B cell (primary cell): ENCODE measurements around the gene PTPRT. TPM values are rescaled to one million over a fixed set of nuclear protein-coding genes. Genes with fewer than 3 reads are reported as not detected.

Source experiments
- ATAC-seq: fragments of 200-7000 bp; cut with Tn5 transposase; one replicate; pipeline ENCODE4 v1.10.0; 2021; ENCODE audit warnings: low read depth, mild to moderate bottlenecking, moderate number of reproducible peaks, moderate library complexity
- CTCF ChIA-PET: fragments of 350-600 bp; sonication (Branson Sonifier 250); formaldehyde crosslinking; loops from one replicate; lab custom pipeline; 2021; ENCODE audit warnings: antibody characterized with exemption, inconsistent platforms; lab: Charles Lee
- POLR2A ChIA-PET: fragments of 350-600 bp; sonication (Branson Sonifier 250); formaldehyde crosslinking; loops from one replicate; lab custom pipeline; 2021; ENCODE audit warnings: antibody characterized with exemption; lab: Charles Lee
- DNase-seq: peaks from one replicate; pipeline ENCODE4 v3.0.0; 2013
- H2AFZ ChIP-seq: 2 replicates; pipeline ENCODE4 v1.6.1; 2012; ENCODE audit warnings: mild to moderate bottlenecking, low read depth, low read length; ENCODE audit not compliant: insufficient read depth, poor library complexity, severe bottlenecking
- H3K27ac ChIP-seq, 2 donors: 1 replicate in 1 of 2; 2 replicates in 1 of 2; pipeline ENCODE4 v1.5.1; 2012 to 2013; ENCODE audit warnings: low read length in 2 of 2, mild to moderate bottlenecking in 2 of 2, moderate library complexity in 1 of 2
- H3K27me3 ChIP-seq, 4 experiments: fragments of 200-600 bp in 1 of 4; sonication (generic) in 1 of 4; replicated peaks in 1 of 4; 1 replicate in 2 of 4; 2 replicates in 2 of 4; pipeline versions ENCODE4 v1.6.1 to v1.7.0; 2013 to 2016; ENCODE audit warnings: low read length in 3 of 4, mild to moderate bottlenecking in 2 of 4, mixed read lengths in 1 of 4, moderate library complexity in 1 of 4; ENCODE audit not compliant: insufficient read depth in 4 of 4, control insufficient read depth in 3 of 4; ENCODE audit errors: control extremely low read depth in 1 of 4
- H3K36me3 ChIP-seq, 2 experiments: replicated peaks in 1 of 2; 1 replicate in 1 of 2; 2 replicates in 1 of 2; pipeline versions ENCODE4 v1.6.1 to v1.7.1; 2013; ENCODE audit warnings: low read length in 1 of 2; ENCODE audit not compliant: insufficient read depth in 2 of 2, control insufficient read depth in 1 of 2; ENCODE audit errors: control extremely low read depth in 1 of 2, extremely low read depth in 1 of 2
- H3K4me1 ChIP-seq, 2 donors: fragments of 200-600 bp in 1 of 2; sonication (generic) in 1 of 2; 1 replicate in 1 of 2; 2 replicates in 1 of 2; pipeline versions ENCODE4 v1.5.1 to v1.6.1; 2013 to 2017; ENCODE audit warnings: low read length in 2 of 2; ENCODE audit not compliant: control insufficient read depth in 2 of 2, insufficient read depth in 2 of 2
- H3K4me2 ChIP-seq: replicated peaks from 2 replicates; pipeline ENCODE3; 2012; ENCODE audit warnings: mild to moderate bottlenecking, low read depth, low read length; ENCODE audit not compliant: poor library complexity, severe bottlenecking
- H3K4me3 ChIP-seq, 5 experiments: fragments of 200-600 bp in 1 of 5; sonication (generic) in 1 of 5; 1 replicate in 3 of 5; 2 replicates in 2 of 5; pipeline versions ENCODE4 v1.5.1 to v1.7.0; 2011 to 2016; ENCODE audit warnings: low read length in 4 of 5, mild to moderate bottlenecking in 4 of 5, low read depth in 2 of 5, control low read depth in 1 of 5, moderate library complexity in 1 of 5; ENCODE audit not compliant: insufficient read depth in 1 of 5; ENCODE audit errors: control extremely low read depth in 1 of 5, extremely low read depth in 1 of 5
- H3K79me2 ChIP-seq: fragments of 200-600 bp; sonication (generic); one replicate; pipeline ENCODE4 v1.6.0; 2016; ENCODE audit warnings: low read length; ENCODE audit not compliant: control insufficient read depth, insufficient read depth
- H3K9ac ChIP-seq: fragments of 200-600 bp; sonication (generic); 2 replicates; pipeline ENCODE4 v1.6.1; 2017; ENCODE audit warnings: mild to moderate bottlenecking, low read length, moderate library complexity
- H3K9me3 ChIP-seq, 3 donors: one replicate each; pipeline versions ENCODE4 v1.6.1 to v1.7.1; 2013; ENCODE audit warnings: low read length in 2 of 3; ENCODE audit not compliant: control insufficient read depth in 2 of 3, insufficient read depth in 1 of 3; ENCODE audit errors: control extremely low read depth in 1 of 3
- H4K20me1 ChIP-seq: 2 replicates; pipeline ENCODE4 v1.6.0; 2012; ENCODE audit warnings: mild to moderate bottlenecking, low read length; ENCODE audit not compliant: insufficient read depth, control insufficient read depth, poor library complexity, severe bottlenecking
- H3K27ac Mint-ChIP-seq: one replicate; pipeline ENCODE4 v1.8.0; 2021; ENCODE audit warnings: mixed read lengths
- H3K27me3 Mint-ChIP-seq: one replicate; pipeline ENCODE4 v1.8.0; 2021; ENCODE audit warnings: mixed read lengths
- H3K4me1 Mint-ChIP-seq: one replicate; pipeline ENCODE4 v1.8.0; 2021; ENCODE audit warnings: mixed read lengths
- H3K4me3 Mint-ChIP-seq: one replicate; pipeline ENCODE4 v1.8.0; 2021; ENCODE audit warnings: mixed read lengths
- H3K9me3 Mint-ChIP-seq: one replicate; pipeline ENCODE4 v1.8.0; 2022; ENCODE audit warnings: mixed read lengths; ENCODE audit not compliant: insufficient read depth
- EZH2 ChIP-seq: IDR thresholded peaks from 2 replicates; pipeline ENCODE4 v1.6.1; 2012; ENCODE audit warnings: borderline replicate concordance, low read depth, mild to moderate bottlenecking, moderate library complexity, low read length; ENCODE audit not compliant: insufficient read depth, poor library complexity, severe bottlenecking
- WGBS: methylation state at CpG from one replicate; pipeline ENCODE4 v1.1.5; 2013; ENCODE audit warnings: missing lambda C conversion rate; ENCODE audit not compliant: insufficient coverage; 5-methylcytosine and 5-hydroxymethylcytosine counted together
- intact Hi-C: fragments of 100-400 bp; cut with micrococcal nuclease; formaldehyde crosslinking; loops from one replicate; pipeline ENCODE4 v1.10.0; 2022
- polyA plus RNA-seq: library from polyadenylated mRNA; depleted of rRNA; stranded (reverse); fragments of >200 nt; gene quantifications from 2 replicates; pipeline ENCODE4 v1.2.3, GENCODE V29; 2012
- total RNA-seq, 2 donors: library from RNA; stranded (reverse); fragments of 120-200 nt in 1 of 2; gene quantifications; 1 replicate in 1 of 2; 2 replicates in 1 of 2; pipeline versions ENCODE4 v1.2.3 to v1.2.4, GENCODE V29; 2013 to 2022
- TF ChIP-seq, protein P1 (sequence below): fragments of 200-600 bp; IDR thresholded peaks from one replicate; pipeline ENCODE4 v1.8.0; 2022; ENCODE audit warnings: antibody characterized with exemption, mild to moderate bottlenecking

PTPRT gene
- total and polyA plus RNA-seq, 2 donors (not counting 1 experiment from before 2014, with no cell fraction given) = not detected

DNA sequence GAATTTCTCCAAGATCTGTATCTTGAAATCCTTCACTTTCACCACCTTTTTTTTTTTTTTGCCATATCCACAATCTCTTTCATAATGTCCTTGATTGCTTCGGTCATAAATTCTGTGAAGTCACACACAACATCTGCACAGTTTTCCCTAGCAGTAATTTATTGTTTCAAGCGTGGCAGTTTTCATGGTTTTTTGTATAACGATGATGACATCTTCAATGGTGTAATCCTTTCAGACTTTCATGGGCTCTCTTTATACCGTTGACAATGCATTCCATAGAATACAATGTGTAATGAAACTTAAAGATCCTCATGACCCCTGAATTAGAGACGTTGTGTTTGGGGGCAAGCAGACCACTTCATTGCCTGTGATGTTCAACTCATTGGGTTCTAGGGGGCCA, 693.1 kb downstream of the PTPRT start:
- POLR2A ChIA-PET = no interaction called here
- H3K27ac ChIP-seq = no peak overlapping the region
- no peaks in the 10 kb centered on the region for H4K20me1 ChIP-seq
- no peaks in the 10 kb centered on the region for H3K27me3 ChIP-seq
- H3K4me2 ChIP-seq = no peak overlapping the region
- intact Hi-C loops = no loop called here
- DNase-seq (no peak), ATAC-seq (no peak)
- no peak overlapping the region for H3K9ac ChIP-seq
- H2AFZ ChIP-seq = no peak overlapping the region
- no peaks in the 10 kb centered on the region for H3K79me2 ChIP-seq
- no CpG with 5 or more reads among the region's 5 CpGs for WGBS
- H3K9me3 Mint-ChIP-seq = no peaks in the 10 kb centered on the region
- H3K9me3 ChIP-seq = no peaks in the 10 kb centered on the region
- TF ChIP-seq, protein P1, sequence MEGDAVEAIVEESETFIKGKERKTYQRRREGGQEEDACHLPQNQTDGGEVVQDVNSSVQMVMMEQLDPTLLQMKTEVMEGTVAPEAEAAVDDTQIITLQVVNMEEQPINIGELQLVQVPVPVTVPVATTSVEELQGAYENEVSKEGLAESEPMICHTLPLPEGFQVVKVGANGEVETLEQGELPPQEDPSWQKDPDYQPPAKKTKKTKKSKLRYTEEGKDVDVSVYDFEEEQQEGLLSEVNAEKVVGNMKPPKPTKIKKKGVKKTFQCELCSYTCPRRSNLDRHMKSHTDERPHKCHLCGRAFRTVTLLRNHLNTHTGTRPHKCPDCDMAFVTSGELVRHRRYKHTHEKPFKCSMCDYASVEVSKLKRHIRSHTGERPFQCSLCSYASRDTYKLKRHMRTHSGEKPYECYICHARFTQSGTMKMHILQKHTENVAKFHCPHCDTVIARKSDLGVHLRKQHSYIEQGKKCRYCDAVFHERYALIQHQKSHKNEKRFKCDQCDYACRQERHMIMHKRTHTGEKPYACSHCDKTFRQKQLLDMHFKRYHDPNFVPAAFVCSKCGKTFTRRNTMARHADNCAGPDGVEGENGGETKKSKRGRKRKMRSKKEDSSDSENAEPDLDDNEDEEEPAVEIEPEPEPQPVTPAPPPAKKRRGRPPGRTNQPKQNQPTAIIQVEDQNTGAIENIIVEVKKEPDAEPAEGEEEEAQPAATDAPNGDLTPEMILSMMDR = no peak
- TF ChIP-seq EZH2 = no peak
- H3K4me1 Mint-ChIP-seq = peaks cover 5% of the 10 kb centered on the region
- no peak overlapping the region for H3K27ac Mint-ChIP-seq
- no peaks in the 10 kb centered on the region for H3K36me3 ChIP-seq
- H3K4me3 Mint-ChIP-seq = no peak overlapping the region
- no peaks in the 10 kb centered on the region for H3K27me3 Mint-ChIP-seq
- CTCF ChIA-PET = no interaction called here
- H3K4me1 ChIP-seq = no peaks in the 10 kb centered on the region
- no peak overlapping the region for H3K4me3 ChIP-seq

DNA sequence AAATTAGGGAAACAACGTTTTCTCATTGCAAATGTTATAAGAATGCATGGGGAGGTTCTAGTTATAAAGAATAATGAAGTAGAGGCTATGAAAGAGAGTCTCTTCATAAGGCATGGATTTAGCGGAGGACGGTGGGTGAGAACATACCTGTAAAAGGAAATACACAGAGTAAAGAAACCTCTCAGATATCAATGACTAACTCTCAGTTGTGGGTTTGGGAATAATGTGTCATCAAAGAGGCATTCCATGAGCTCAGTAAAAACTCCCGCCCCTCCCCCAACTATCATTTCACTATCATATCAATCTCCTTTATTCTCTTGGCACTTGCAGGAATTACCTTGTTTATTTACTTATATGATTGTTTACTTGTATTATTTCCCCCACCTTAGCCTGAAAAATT, 695.4 kb downstream of the PTPRT start:
- ChIA-PET POLR2A (no interaction called here), CTCF (no interaction called here)
- intact Hi-C loops = no loop called here
- no peaks in the 10 kb centered on the region for H3K27me3 ChIP-seq
- no peaks in the 10 kb centered on the region for H3K79me2 ChIP-seq
- H3K9ac ChIP-seq = no peak overlapping the region
- no CpG with 5 or more reads among the region's 4 CpGs for WGBS
- Mint-ChIP-seq H3K4me1 (peaks cover 5% of the 10 kb centered on the region), H3K4me3 (no peak overlapping the region), H3K27me3 (no peaks in the 10 kb centered on the region), H3K27ac (no peak overlapping the region), H3K9me3 (no peaks in the 10 kb centered on the region)
- H2AFZ ChIP-seq = no peak overlapping the region
- H3K27ac ChIP-seq = no peak overlapping the region
- H3K9me3 ChIP-seq = no peaks in the 10 kb centered on the region
- H4K20me1 ChIP-seq = no peaks in the 10 kb centered on the region
- no peaks in the 10 kb centered on the region for H3K36me3 ChIP-seq
- H3K4me3 ChIP-seq = no peak overlapping the region
- TF ChIP-seq EZH2 = no peak
- TF ChIP-seq, protein P1 = no peak
- ATAC-seq (no peak), DNase-seq (no peak)
- H3K4me1 ChIP-seq = no peaks in the 10 kb centered on the region
- no peak overlapping the region for H3K4me2 ChIP-seq
